GM21515 (cell line): Measurements from ENCODE around the gene PGAP1.

Experiments
- ATAC-seq: cut with Tn5 transposase; IDR thresholded peaks from one replicate; pipeline ENCODE4 v1.9.1; 2021; ENCODE audit not compliant: unreplicated experiment

PGAP1 gene

GRCh38 chr2:196900843-196901242 is 25.7 kb downstream of the PGAP1 start:
- no peak for ATAC-seq

- no peak for ATAC-seq
These were observed 26.5 kb downstream of the PGAP1 start for GRCh38 chr2:196899976-196900375.

- no peak for ATAC-seq
These were observed 35.4 kb downstream of the PGAP1 start for GRCh38 chr2:196891136-196891535.

- ATAC-seq: no peak
These were observed 39.1 kb downstream of the PGAP1 start for GRCh38 chr2:196887431-196887830.

- ATAC-seq: no peak
These were observed 42.1 kb downstream of the PGAP1 start for GRCh38 chr2:196884368-196884767.

- ATAC-seq: no peak
These were observed 50.1 kb downstream of the PGAP1 start for GRCh38 chr2:196876364-196876763.

- ATAC-seq: no peak
These were observed 51.1 kb downstream of the PGAP1 start for GRCh38 chr2:196875414-196875813.

- ATAC-seq: no peak
These were observed 53.0 kb downstream of the PGAP1 start for GRCh38 chr2:196873511-196873910.

- ATAC-seq: no peak
These were observed 71.9 kb downstream of the PGAP1 start for GRCh38 chr2:196854629-196855028.

- ATAC-seq: no peak
These were observed 73.0 kb downstream of the PGAP1 start for GRCh38 chr2:196853301-196854087.

GRCh38 chr2:196851088-196851487 is 75.4 kb downstream of the PGAP1 start:
- no peak for ATAC-seq

GRCh38 chr2:196849895-196850294 is 76.6 kb downstream of the PGAP1 start:
- ATAC-seq: no peak

- no peak for ATAC-seq
These were observed 80.2 kb downstream of the PGAP1 start for GRCh38 chr2:196846295-196846694.

- ATAC-seq: no peak
These were observed 81.1 kb downstream of the PGAP1 start for GRCh38 chr2:196845371-196845770.

GRCh38 chr2:196840171-196840570 is 86.3 kb downstream of the PGAP1 start:
- ATAC-seq: no peak

- no peak for ATAC-seq
These were observed 86.9 kb downstream of the PGAP1 start for GRCh38 chr2:196839574-196839973.

GRCh38 chr2:196836440-196836839 is 90.1 kb downstream of the PGAP1 start:
- no peak for ATAC-seq

GRCh38 chr2:196830701-196831100 is 95.8 kb downstream of the PGAP1 start:
- no peak for ATAC-seq

GRCh38 chr2:196827356-196827755 is 99.2 kb downstream of the PGAP1 start:
- ATAC-seq: no peak

- no peak for ATAC-seq
These were observed 102.6 kb downstream of the PGAP1 start for GRCh38 chr2:196823750-196824522.

GRCh38 chr2:196821195-196821594 is 105.3 kb downstream of the PGAP1 start:
- no peak for ATAC-seq

- ATAC-seq: no peak
These were observed 117.2 kb downstream of the PGAP1 start, which contains the start of gene C2orf66 for GRCh38 chr2:196809260-196809659. Gene C2orf66, minus strand, starts transcription at chr2:196809355. Its CDS starts 19 bp downstream, at chr2:196809336.
